ENCODE data around the gene NT5DC3.

The NT5DC3 gene

GRCh38 chr12:103880299-103881142 is 39.5 kb upstream of the NT5DC3 start:
- TF ChIP-seq CTCF (IDR thresholded peaks at IDR 0.05): no peak

- TF ChIP-seq CTCF (IDR thresholded peaks at IDR 0.05): no peak
These were observed 38.8 kb upstream of the NT5DC3 start for GRCh38 chr12:103879878-103880277.

GRCh38 chr12:103879048-103879692 is 38.1 kb upstream of the NT5DC3 start:
- TF ChIP-seq CTCF (IDR thresholded peaks at IDR 0.05): no peak

GRCh38 chr12:103877934-103878510 is 37.0 kb upstream of the NT5DC3 start:
- peak; percentile 76 for TF ChIP-seq CTCF (IDR thresholded peaks at IDR 0.05)

GRCh38 chr12:103877288-103877687 is 36.3 kb upstream of the NT5DC3 start:
- TF ChIP-seq CTCF (IDR thresholded peaks at IDR 0.05): no peak

GRCh38 chr12:103875666-103876065 is 34.6 kb upstream of the NT5DC3 start:
- no peak for TF ChIP-seq CTCF (IDR thresholded peaks at IDR 0.05)

- no peak for TF ChIP-seq CTCF (IDR thresholded peaks at IDR 0.05)
These were observed 27.2 kb upstream of the NT5DC3 start for GRCh38 chr12:103868215-103868614.
